ENCODE results near the gene RAMP3. TPM values are rescaled to one million over a fixed set of nuclear protein-coding genes. Genes with fewer than 3 reads are reported as not detected.

RAMP3 gene
- total RNA-seq, 1 experiment from 2014 or later, result 0.13 TPM

DNA sequence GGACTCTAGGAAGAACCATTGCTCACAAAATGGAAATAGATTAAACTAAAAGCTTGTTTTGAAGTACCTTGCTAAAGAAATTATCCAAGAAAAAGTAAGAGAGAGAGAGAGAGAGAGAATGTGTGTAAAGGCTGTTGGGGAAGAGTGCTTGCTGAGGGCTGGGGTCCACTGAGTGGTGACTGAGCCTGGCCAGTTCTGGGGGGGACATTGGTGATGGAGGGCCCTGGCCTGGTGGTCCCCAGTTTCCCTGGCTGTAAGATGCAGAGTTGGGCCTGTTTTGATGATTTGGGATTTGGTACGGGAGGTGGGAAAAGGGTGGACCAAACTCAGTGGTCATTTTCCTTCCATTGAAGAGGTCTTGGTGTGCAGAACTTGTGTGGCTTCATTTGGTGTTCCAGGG, 880 bp downstream of the RAMP3 start:
- Histone ChIP-seq H3K27ac (ENCODE audit: low read length) (no peak overlapping the region), H3K4me3 (ENCODE audit: low read depth in 2 of 2, low read length in 2 of 2) (no peak overlapping the region), H3K36me3 (ENCODE audit: control insufficient read depth, insufficient read depth, low read length) (no peaks in the 10 kb centered on the region), H3K27me3 (ENCODE audit: control insufficient read depth, insufficient read depth, low read length) (peaks cover 4% of the 10 kb centered on the region; the same call in 1 of the 2 replicates), H3K9me3 (ENCODE audit: control insufficient read depth, insufficient read depth, low read depth, low read length) (no peaks in the 10 kb centered on the region), H3K4me1 (ENCODE audit: control insufficient read depth, insufficient read depth, low read length) (no peaks in the 10 kb centered on the region)
- no peak for ATAC-seq
- intact Hi-C loops (cut with micrococcal nuclease; ENCODE audit: unreplicated experiment), result loop anchor here (10.0 kb wide), 1 partner anchor 416 kb away; the partner anchor contains the start of gene ADCY1
- TF ChIP-seq REST (IDR thresholded peaks at IDR 0.05; ENCODE audit: insufficient read depth in 1 of 2, low read depth in 2 of 2, low read length in 1 of 2) (no peak), POLR2AphosphoS5 (IDR thresholded peaks at IDR 0.05; ENCODE audit: low read depth, low read length) (no peak), CTCF (IDR thresholded peaks at IDR 0.05) (no peak), SIN3A (IDR thresholded peaks at IDR 0.05; ENCODE audit: borderline replicate concordance, insufficient read depth, low read depth, low read length) (no peak), TCF7L2 (IDR thresholded peaks at IDR 0.05; ENCODE audit: low read depth, low read length) (no peak)
- ChIA-PET POLR2A (no interaction called here), CTCF (interaction anchor here (1.1 kb wide), 1 partner anchor 102 kb away, joined by 3 read pairs; no protein-coding TSS in a partner anchor)
- no peak for DNase-seq (ENCODE audit: low read depth, low spot score)
- in situ Hi-C loops (cut with HindIII; ENCODE audit: low pct_unique_long_range_greater_than_20kb, low sequenced_read_pairs), result no loop called here
- no TSS peak for BruUV-seq (replicated peaks)

DNA sequence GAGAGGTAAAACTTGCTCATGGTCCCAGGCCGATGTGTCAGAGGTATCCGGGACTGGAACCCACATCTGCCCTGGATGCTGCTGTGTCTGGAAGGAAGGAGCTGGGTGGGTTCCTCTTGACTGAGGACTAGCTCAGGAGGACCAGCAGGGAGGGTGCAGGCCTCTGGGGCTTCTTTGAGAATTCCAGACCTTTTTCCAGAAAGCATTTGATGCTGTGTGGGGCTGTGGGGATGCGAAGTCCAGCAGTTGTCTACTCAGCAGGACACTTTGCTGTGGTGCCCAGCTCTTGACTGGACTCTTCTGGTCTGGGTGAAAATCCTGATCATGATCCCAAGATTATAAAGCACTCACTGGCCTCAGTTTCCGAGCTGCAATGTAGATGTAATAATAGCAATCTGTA, 1.7 kb downstream of the RAMP3 start:
- DNase-seq (ENCODE audit: low read depth, low spot score) (no peak), ATAC-seq (no peak)
- peaks cover 4% of the 10 kb centered on the region; the same call in 1 of the 2 replicates for H3K27me3 ChIP-seq (ENCODE audit: control insufficient read depth, insufficient read depth, low read length)
- no peaks in the 10 kb centered on the region for H3K4me1 ChIP-seq (ENCODE audit: control insufficient read depth, insufficient read depth, low read length)
- no peak overlapping the region for H3K27ac ChIP-seq (ENCODE audit: low read length)
- TF ChIP-seq TCF7L2 (IDR thresholded peaks at IDR 0.05; ENCODE audit: low read depth, low read length), result no peak
- TF ChIP-seq POLR2AphosphoS5 (IDR thresholded peaks at IDR 0.05; ENCODE audit: low read depth, low read length), result no peak
- TF ChIP-seq SIN3A (IDR thresholded peaks at IDR 0.05; ENCODE audit: borderline replicate concordance, insufficient read depth, low read depth, low read length), result no peak
- TF ChIP-seq CTCF (IDR thresholded peaks at IDR 0.05), result no peak
- TF ChIP-seq REST (IDR thresholded peaks at IDR 0.05; ENCODE audit: insufficient read depth in 1 of 2, low read depth in 2 of 2, low read length in 1 of 2), result no peak
- H3K9me3 ChIP-seq (ENCODE audit: control insufficient read depth, insufficient read depth, low read depth, low read length), result no peaks in the 10 kb centered on the region
- no TSS peak for BruUV-seq (replicated peaks)
- intact Hi-C loops (cut with micrococcal nuclease; ENCODE audit: unreplicated experiment), result loop anchor here (10.0 kb wide), 1 partner anchor 416 kb away; the partner anchor contains the start of gene ADCY1
- no peaks in the 10 kb centered on the region for H3K36me3 ChIP-seq (ENCODE audit: control insufficient read depth, insufficient read depth, low read length)
- H3K4me3 ChIP-seq (ENCODE audit: low read depth in 2 of 2, low read length in 2 of 2), result no peak overlapping the region
- POLR2A ChIA-PET, result no interaction called here
- in situ Hi-C loops (cut with HindIII; ENCODE audit: low pct_unique_long_range_greater_than_20kb, low sequenced_read_pairs), result no loop called here
- CTCF ChIA-PET, result no interaction called here

All from Panc1 (cell line).